NCI-H187 (cell line): ENCODE data around the gene TACC3.
A peak's percentile ranks its signal among the peaks of the same experiment; 100 is the strongest.

Source experiments
- DNase-seq, 2 experiments: peaks; one replicate each; lab custom pipeline; 2025; lab: John Stamatoyannopoulos, UW

Gene TACC3

GRCh38 chr4:1723131-1723801 is 1.9 kb downstream of the TACC3 start:
- DNase-seq = no peak

GRCh38 chr4:1725521-1725920 is 4.2 kb downstream of the TACC3 start:
- no peak for DNase-seq

- DNase-seq = peak; percentile 63 to 66
These were observed 5.0 kb downstream of the TACC3 start for GRCh38 chr4:1726146-1726934.

- DNase-seq = no peak
These were observed 6.1 kb downstream of the TACC3 start for GRCh38 chr4:1727117-1728031.

DNA sequence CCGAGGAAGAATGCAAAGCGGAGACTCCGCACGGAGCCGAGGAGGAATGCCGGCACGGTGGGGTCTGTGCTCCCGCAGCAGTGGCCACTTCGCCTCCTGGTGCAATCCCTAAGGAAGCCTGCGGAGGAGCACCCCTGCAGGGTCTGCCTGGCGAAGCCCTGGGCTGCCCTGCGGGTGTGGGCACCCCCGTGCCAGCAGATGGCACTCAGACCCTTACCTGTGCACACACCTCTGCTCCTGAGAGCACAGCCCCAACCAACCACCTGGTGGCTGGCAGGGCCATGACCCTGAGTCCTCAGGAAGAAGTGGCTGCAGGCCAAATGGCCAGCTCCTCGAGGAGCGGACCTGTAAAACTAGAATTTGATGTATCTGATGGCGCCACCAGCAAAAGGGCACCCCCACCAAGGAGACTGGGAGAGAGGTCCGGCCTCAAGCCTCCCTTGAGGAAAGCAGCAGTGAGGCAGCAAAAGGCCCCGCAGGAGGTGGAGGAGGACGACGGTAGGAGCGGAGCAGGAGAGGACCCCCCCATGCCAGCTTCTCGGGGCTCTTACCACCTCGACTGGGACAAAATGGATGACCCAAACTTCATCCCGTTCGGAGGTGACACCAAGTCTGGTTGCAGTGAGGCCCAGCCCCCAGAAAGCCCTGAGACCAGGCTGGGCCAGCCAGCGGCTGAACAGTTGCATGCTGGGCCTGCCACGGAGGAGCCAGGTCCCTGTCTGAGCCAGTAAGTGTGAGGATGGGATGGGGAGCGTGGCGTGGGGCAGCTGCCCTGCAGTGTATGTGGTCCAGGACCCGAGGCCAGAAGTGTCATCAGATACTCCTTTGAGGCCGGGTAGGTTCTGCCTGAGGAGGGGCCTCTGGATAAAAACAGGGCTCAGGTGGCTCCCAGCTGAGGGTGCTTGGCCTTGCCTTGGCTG is 7.0 kb downstream of the TACC3 start:
- no peak for DNase-seq

DNA sequence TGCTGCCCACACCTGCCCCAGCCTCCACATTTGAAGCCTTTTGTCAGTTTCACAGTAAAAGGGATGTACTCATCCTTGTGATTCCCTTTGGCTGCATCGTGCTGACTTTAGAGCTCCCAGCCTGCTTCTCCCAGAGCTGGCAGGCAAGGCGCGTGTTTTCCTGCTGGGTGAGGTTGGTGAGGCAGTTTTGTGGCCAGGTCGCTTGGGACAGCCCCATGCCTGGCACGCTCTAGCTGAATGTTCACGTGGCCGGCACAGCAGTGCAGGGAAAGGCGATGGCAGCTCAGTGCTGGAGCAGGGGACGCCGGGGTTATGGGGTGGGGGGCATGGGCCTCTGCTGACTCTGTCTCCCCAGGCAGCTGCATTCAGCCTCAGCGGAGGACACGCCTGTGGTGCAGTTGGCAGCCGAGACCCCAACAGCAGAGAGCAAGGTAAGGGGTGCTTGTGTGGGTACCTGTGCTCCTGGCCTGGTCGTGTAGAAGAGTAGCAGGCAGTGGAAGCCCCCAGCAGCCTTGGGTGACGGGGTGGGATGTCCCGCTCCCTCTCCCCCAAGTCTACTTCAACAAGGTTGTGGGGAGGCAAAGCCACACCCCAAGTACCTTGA is 9.3 kb downstream of the TACC3 start:
- no peak for DNase-seq

- no peak for DNase-seq
These were observed 9.9 kb downstream of the TACC3 start for GRCh38 chr4:1731180-1731579.

GRCh38 chr4:1732911-1733310 is 11.6 kb downstream of the TACC3 start:
- DNase-seq = no peak

- no peak for DNase-seq
These were observed 13.9 kb downstream of the TACC3 start for GRCh38 chr4:1735215-1735614.

GRCh38 chr4:1736812-1737211 is 15.5 kb downstream of the TACC3 start:
- no peak for DNase-seq

GRCh38 chr4:1737666-1738065 is 16.3 kb downstream of the TACC3 start:
- no peak for DNase-seq

DNA sequence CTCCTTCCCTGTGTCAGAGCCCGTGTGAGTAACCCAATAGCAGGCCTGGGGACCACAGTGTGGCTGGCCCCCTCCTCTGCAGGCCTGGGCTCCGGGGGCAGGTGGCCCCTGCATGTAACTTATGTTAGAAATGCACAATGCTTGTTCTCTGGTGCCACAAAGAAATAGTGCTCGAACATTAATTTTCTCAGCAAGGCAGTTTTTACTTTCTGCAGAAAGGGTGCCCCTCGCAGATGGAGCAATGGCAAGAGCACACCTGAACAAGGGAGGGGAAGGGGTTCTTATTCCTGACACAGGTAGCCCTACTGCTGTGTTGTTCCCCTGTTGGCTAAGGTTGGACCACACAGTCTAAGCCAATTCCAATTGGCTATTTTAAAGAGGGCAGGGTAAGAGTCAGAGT is 17.1 kb downstream of the TACC3 start:
- DNase-seq = no peak

DNA sequence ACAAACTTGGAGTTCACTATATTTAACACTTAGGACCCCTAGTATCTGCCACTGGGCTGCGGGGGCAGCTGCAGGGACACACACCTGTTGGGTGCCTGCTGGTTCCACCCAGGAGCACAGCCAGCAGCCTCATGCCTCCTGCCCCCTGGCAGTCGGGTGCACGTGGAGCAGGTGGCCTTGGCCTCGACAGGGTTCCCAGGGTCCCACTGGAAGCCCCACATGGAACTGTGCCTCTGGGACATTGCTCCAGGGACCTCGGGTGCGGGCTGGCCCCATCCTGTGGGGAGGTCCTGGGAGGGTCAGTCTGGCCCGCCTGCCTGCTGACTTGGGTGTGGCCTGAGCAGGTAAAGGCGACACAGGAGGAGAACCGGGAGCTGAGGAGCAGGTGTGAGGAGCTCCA is 18.0 kb downstream of the TACC3 start:
- no peak for DNase-seq

GRCh38 chr4:1740021-1740545 is 18.8 kb downstream of the TACC3 start:
- DNase-seq = no peak

GRCh38 chr4:1741208-1741607 is 19.9 kb downstream of the TACC3 start:
- DNase-seq = no peak

DNA sequence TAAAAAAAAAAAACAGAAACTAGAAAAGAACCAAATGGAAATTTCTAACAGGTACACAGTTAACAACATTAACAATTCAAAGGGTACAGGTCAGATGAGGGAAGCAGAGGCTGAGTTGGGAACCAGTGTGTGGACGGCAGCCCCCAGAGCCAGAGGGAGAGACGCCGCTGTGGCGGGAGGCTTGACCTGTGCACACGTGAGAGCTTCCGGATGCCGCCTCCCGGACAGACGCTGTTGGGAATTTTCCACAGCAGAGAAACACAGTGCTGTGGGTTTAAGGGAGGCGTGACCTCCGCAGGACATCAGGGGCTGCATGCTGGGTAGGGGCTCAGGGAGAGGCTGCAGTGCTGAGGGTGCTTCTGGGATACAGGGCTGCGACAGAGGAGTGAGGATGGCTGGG is 22.2 kb downstream of the TACC3 start:
- no peak for DNase-seq

GRCh38 chr4:1743975-1744374 is 22.7 kb downstream of the TACC3 start:
- DNase-seq = no peak

- no peak for DNase-seq
These were observed 23.2 kb downstream of the TACC3 start for GRCh38 chr4:1744552-1744951.

- DNase-seq = no peak
These were observed 23.8 kb downstream of the TACC3 start for GRCh38 chr4:1745165-1745564.

GRCh38 chr4:1745697-1746096 is 24.4 kb downstream of the TACC3 start:
- no peak for DNase-seq

GRCh38 chr4:1746265-1746691 is 25.0 kb downstream of the TACC3 start:
- DNase-seq = no peak
